ENCODE results near the gene ANKLE2. TPM values are rescaled to one million over a fixed set of nuclear protein-coding genes. Genes with fewer than 3 reads are reported as not detected.
"Not testable (repeated sequence)": the region's sequence is repeated elsewhere in the genome, so short reads cannot be mapped to it uniquely, and the experiment has no call there.

ANKLE2 gene
- total RNA-seq, 3 donors from 2014 or later, result 64.2 to 75.4 (median 73.5) TPM

- Histone ChIP-seq H3K36me3 (no peaks in the 10 kb centered on the region), H3K4me1 (no peaks in the 10 kb centered on the region), H3K4me3 (no peak overlapping the region), H3K27me3 (no peaks in the 10 kb centered on the region), H3K9me3 (no peaks in the 10 kb centered on the region), H3K27ac (no peak overlapping the region)
- intact Hi-C loops (cut with DNase I; ENCODE audit: low total_unique reads), result no loop called here
- no peak for DNase-seq (ENCODE audit: low spot score in 2 of 2)
- TF ChIP-seq POLR2A (IDR thresholded peaks at IDR 0.05), result no peak
- TF ChIP-seq, protein P1, sequence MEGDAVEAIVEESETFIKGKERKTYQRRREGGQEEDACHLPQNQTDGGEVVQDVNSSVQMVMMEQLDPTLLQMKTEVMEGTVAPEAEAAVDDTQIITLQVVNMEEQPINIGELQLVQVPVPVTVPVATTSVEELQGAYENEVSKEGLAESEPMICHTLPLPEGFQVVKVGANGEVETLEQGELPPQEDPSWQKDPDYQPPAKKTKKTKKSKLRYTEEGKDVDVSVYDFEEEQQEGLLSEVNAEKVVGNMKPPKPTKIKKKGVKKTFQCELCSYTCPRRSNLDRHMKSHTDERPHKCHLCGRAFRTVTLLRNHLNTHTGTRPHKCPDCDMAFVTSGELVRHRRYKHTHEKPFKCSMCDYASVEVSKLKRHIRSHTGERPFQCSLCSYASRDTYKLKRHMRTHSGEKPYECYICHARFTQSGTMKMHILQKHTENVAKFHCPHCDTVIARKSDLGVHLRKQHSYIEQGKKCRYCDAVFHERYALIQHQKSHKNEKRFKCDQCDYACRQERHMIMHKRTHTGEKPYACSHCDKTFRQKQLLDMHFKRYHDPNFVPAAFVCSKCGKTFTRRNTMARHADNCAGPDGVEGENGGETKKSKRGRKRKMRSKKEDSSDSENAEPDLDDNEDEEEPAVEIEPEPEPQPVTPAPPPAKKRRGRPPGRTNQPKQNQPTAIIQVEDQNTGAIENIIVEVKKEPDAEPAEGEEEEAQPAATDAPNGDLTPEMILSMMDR (IDR thresholded peaks at IDR 0.05), result no peak
- no peak for TF ChIP-seq POLR2AphosphoS5 (IDR thresholded peaks at IDR 0.05)
Measured at GRCh38 chr12:132695431-132695830, 66.2 kb downstream of the ANKLE2 start.

DNA sequence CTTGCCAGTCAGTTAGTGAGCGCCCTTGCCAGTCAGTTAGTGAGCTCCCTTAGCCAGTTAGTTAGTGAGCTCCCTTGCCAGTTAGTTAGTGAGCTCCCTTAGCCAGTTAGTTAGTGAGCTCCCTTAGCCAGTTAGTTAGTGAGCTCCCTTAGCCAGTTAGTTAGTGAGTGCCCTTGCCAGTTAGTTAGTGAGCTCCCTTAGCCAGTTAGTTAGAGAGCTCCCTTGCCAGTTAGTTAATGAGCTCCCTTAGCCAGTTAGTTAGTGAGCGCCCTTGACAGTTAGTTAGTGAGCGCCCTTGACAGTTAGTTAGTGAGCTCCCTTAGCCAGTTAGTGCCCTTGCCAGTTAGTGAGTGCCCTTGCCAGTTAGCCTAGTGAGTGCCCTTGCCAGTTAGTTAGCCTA, 66.7 kb downstream of the ANKLE2 start:
- H3K27ac ChIP-seq; DNase-seq (ENCODE audit: low spot score in 2 of 2); H3K4me1 ChIP-seq; H3K27me3 ChIP-seq; H3K4me3 ChIP-seq; H3K36me3 ChIP-seq; H3K9me3 ChIP-seq; intact Hi-C loops (cut with DNase I; ENCODE audit: low total_unique reads): not testable (repeated sequence)

DNA sequence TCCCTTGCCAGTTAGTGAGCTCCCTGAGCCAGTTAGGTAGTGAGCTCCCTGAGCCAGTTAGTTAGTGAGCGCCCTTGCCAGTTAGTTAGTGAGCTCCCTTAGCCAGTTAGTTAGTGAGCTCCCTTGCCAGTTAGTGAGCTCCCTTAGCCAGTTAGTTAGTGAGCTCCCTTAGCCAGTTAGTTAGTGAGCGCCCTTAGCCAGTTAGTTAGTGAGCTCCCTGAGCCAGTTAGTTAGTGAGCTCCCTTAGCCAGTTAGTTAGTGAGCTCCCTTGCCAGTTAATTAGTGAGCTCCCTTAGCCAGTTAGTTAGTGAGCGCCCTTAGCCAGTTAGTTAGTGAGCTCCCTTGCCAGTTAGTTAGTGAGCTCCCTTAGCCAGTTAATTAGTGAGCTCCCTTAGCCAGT, 69.6 kb downstream of the ANKLE2 start:
- H3K4me1 ChIP-seq; H3K36me3 ChIP-seq; intact Hi-C loops (cut with DNase I; ENCODE audit: low total_unique reads); H3K9me3 ChIP-seq; H3K27me3 ChIP-seq; DNase-seq (ENCODE audit: low spot score in 2 of 2); H3K27ac ChIP-seq; H3K4me3 ChIP-seq: not testable (repeated sequence)

DNA sequence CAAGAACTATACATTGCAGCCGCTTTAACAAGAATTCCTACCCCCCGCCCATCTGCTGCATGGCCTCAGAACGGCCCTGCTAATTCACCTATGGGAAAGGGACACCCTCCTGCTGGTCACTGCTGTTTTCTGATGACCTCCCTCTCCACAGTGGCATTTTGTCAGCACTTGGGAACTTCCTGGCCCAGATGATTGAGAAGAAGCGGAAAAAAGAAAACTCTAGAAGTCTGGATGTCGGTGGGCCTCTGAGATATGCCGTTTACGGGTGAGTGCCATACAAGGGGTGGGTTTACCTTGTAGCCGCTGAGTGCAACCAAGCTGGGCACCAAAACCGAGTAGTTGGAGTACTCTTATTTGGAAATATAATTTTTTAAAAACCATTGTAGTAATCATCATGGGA, 71.5 kb downstream of the ANKLE2 start:
- Histone ChIP-seq H3K27me3 (no peaks in the 10 kb centered on the region), H3K9me3 (no peaks in the 10 kb centered on the region), H3K4me3 (no peak overlapping the region), H3K27ac (no peak overlapping the region), H3K4me1 (peaks cover 0 to 7% of the 10 kb centered on the region in 2 donors), H3K36me3 (no peaks in the 10 kb centered on the region)
- TF ChIP-seq, protein P1 (IDR thresholded peaks at IDR 0.05), result no peak
- TF ChIP-seq POLR2A (IDR thresholded peaks at IDR 0.05) (no peak), POLR2AphosphoS5 (IDR thresholded peaks at IDR 0.05) (no peak)
- intact Hi-C loops (cut with DNase I; ENCODE audit: low total_unique reads), result no loop called here
- DNase-seq (ENCODE audit: low spot score in 2 of 2), result no peak

- peak overlapping the region in 1 of 3 donors; percentile 11 for H3K4me3 ChIP-seq
- intact Hi-C loops (cut with DNase I; ENCODE audit: low total_unique reads), result no loop called here
Measured at GRCh38 chr12:132689227-132689626, 72.4 kb downstream of the ANKLE2 start.

GRCh38 chr12:132687211-132688164, 74.1 kb downstream of the ANKLE2 start, which contains the start of the genes POLE and PXMP2:
POLE (minus strand) TSS chr12:132687342; CDS start chr12:132687315, 27 bp downstream.
PXMP2 (plus strand) TSS chr12:132687587; CDS start chr12:132687671, 84 bp downstream.
- peak; percentile 88 to 94 for DNase-seq (ENCODE audit: low spot score in 2 of 2)
- intact Hi-C loops (cut with DNase I; ENCODE audit: low total_unique reads), result no loop called here
- Histone ChIP-seq H3K4me1 (peaks cover 0 to 7% of the 10 kb centered on the region in 2 donors), H3K4me3 (peak within 1 kb of the TSS; percentile 58 to 99 (median 85)), H3K9me3 (no peaks in the 10 kb centered on the region), H3K27me3 (no peaks in the 10 kb centered on the region), H3K27ac (peak within 1 kb of the TSS; percentile 68 to 84), H3K36me3 (no peaks in the 10 kb centered on the region)
- TF ChIP-seq POLR2AphosphoS5 (IDR thresholded peaks at IDR 0.05), result peak; percentile 45 to 71 (median 71)
- TF ChIP-seq, protein P1 (IDR thresholded peaks at IDR 0.05), result peak in 1 of 3 donors; percentile 41
- TF ChIP-seq POLR2A (IDR thresholded peaks at IDR 0.05), result no peak

More at GRCh38 chr12:132689227-132689626, 72.4 kb downstream of the ANKLE2 start:
- Histone ChIP-seq H3K36me3 (no peaks in the 10 kb centered on the region), H3K4me1 (peaks cover 0 to 7% of the 10 kb centered on the region in 2 donors), H3K27me3 (no peaks in the 10 kb centered on the region), H3K27ac (no peak overlapping the region), H3K9me3 (no peaks in the 10 kb centered on the region)
- DNase-seq (ENCODE audit: low spot score in 2 of 2), result no peak
- TF ChIP-seq POLR2A (IDR thresholded peaks at IDR 0.05) (no peak), POLR2AphosphoS5 (IDR thresholded peaks at IDR 0.05) (no peak)
- TF ChIP-seq, protein P1 (IDR thresholded peaks at IDR 0.05), result no peak

Data from breast epithelium (tissue), 4 donors.